Glomerular endothelial cell (primary cell): ENCODE data around the gene TPI1. TPM values are rescaled to one million over a fixed set of nuclear protein-coding genes. Genes with fewer than 3 reads are reported as not detected.
A peak's percentile ranks its signal among the peaks of the same experiment; 100 is the strongest.

Source experiments
- DNase-seq: peaks from one replicate; pipeline ENCODE4 v3.0.0-alpha.2; 2011; ENCODE audit warnings: low read depth, low spot score; ENCODE audit errors: extremely low read depth
- total RNA-seq: library from RNA; depleted of rRNA; stranded (reverse); fragments of >200 nt; gene quantifications from 2 replicates; pipeline ENCODE4 v1.2.3, GENCODE V29; 2015

Gene TPI1
- total RNA-seq, 1 donor from 2014 or later = 542 TPM

- DNase-seq = no peak
These were observed 24.0 kb upstream of the TPI1 start for GRCh38 chr12:6843118-6843902.

- DNase-seq = no peak
These were observed 21.9 kb upstream of the TPI1 start for GRCh38 chr12:6845395-6845794.

DNA sequence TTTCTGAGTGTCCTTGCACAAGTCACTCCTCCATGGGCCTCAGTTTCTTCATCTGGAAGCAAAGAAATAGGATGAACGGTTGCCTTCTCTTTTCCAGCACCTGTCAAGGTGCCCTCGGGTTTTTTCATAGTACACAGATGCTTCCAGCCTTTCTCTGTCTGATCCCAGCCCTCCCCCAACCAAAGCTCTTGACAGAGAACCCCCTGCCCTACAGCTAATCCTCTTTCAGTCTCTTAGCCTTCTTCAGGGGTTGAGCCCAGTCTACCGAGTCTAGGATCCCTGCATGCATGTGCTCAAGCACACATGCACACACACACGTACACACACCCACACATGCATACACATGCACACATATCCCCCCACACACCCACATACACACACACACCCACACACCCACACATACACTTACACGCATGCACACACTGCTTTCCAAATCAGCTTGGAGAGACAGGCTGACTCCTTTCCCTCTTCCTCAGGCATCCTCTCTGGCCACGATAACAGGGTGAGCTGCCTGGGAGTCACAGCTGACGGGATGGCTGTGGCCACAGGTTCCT lies 20.9 kb upstream of the TPI1 start:
- DNase-seq = no peak

DNA sequence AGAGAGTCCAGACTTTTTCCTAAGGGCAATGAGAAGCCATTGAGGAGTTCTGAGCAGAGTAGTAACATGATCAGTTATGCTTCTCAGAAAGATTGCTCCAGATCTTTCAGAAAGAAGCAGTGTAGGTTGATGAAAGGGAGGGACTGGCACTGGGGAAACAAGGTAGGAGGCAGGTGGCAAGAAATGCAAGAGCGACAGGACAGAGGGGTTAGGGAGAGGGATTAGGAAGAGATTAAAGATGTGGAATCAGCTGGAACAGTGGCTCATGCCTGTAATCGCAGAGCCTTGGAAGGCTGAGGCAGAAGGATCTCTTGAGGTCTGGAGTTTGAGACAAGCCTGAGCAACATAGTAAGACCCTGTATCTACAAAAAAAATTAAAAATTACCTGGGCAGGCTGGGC lies 19.7 kb upstream of the TPI1 start:
- DNase-seq = no peak

DNA sequence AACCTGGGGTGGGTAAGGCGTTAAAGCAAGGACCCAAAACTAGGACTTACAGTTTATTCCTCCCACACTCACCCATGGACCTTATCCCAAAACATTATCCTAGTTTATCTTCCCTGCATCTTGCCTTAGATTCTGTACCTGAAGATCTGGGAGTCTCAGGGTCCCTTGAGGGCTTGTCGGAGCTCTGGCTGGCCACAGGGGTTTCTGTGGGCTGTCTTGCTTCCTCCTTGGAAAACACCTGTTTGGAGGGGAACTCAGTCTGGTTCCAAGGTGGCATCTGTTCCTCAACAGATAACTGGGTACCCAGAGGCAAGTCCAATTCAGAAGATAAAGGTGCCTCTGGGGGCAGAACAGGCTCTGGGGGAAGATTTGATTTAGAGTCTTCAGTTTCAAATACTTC lies 17.9 kb upstream of the TPI1 start:
- no peak for DNase-seq

DNA sequence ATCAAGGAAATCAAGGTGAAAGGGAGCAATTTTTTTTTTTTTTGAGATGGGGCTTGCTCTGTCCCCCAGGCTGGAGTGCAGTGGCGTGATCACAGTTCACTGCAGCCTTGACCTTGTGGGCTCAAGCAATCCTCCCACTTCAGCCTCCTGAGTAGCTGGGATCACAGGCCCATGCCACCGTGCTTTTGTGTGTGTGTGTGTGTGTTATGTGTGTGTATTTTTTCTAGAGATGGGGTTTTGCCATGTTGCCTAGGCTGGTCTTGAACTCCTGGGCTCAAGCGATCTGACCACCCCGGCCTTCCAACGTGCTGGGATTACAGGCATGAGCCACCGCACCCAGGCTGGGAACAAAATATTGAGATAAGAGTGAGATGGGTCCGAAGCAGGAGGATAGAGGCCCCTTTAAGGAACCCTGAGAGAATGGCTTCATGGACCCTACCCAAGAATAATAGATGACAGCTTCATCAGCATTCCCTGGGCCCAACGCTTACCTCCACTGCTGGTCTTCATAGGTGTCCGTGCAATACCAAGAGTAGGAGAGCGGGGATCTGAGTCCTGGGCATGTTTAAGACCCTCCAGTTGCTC lies 17.3 kb upstream of the TPI1 start:
- DNase-seq = no peak

GRCh38 chr12:6850796-6851152 lies 16.6 kb upstream of the TPI1 start:
- DNase-seq = no peak

DNA sequence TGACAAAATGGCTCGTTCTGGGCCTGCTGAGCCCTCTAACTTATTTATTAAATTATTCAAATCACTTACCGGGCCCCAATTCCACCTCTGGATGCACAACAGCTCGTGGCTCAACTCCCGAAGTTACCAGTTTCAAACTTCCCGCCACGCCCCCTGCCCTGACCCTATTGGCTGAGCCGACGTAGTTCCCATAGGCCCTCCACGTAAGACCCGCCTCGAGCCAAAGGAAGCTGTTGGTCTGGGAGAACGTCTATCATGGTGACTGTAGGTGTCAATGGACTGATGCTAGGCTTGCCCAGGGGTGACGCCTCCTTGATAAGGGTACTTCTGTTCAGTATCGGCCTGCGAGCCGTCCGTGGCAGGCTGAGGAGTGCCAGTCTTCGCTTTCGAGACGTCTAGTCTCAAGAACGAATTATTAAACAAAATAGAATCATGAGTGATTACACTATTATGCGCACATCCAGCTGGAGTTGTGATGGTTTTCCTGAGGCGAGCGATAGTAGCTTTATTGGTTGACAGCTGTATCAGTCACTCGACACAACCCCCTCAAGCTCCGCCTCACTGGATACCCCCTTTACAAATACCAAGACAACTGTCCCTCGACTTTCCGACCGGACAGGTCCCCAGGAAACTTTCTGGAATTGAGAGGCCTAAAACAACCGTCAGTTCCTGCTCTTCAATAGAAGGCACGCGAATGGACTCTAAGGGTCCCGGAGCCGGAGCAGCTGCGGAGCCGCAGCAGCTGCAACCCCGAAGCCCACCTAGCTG lies 16.0 kb upstream of the TPI1 start, which contains the start of gene CDCA3:
Gene CDCA3 (minus strand): TSS at position 134 of the 768 bp plus-strand sequence. CDS start 334 bp downstream, outside the sequence.
- DNase-seq = peak; percentile 96

DNA sequence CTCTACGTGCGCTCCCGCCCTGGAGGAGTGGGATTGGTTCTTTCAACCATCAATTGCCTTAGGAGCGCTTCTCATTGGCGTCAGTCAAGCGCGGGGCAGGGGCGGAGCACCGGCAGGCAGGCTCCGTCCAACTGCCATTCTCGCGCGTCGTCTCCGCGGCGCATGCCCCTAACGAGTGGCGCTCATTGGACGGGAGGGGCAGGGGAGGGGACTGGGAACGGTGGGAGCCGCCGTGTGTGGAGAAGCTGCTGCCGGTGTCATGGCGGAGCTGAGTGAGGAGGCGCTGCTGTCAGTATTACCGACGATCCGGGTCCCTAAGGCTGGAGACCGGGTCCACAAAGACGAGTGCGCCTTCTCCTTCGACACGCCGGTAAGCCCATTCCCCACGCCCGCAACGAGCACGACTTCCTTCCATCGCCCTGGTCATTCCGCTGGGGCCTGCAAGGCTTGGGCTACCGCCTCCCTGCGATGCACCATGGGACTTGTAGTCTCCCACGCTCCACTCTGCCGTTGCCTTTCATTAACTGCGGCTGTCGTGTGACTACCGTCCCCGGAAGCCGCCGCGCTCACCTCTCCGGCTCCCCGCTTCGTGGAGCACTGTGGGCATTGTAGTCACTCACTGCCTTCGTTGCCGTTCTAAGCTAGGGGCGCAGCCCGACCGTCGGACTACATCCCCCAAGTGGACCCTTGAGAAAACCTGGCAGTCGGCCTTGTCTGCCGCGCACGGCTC lies 15.2 kb upstream of the TPI1 start, which contains the start of gene USP5:
Gene USP5 (plus strand): TSS at position 230 of the 730 bp plus-strand sequence. CDS start 30 bp downstream, at position 260.
- peak; percentile 97 for DNase-seq

- no peak for DNase-seq
These were observed 14.5 kb upstream of the TPI1 start for GRCh38 chr12:6852651-6853354.

- no peak for DNase-seq
These were observed 13.7 kb upstream of the TPI1 start for GRCh38 chr12:6853626-6854025.

- no peak for DNase-seq
These were observed 13.3 kb upstream of the TPI1 start for GRCh38 chr12:6854036-6854435.

GRCh38 chr12:6855322-6855721 lies 12.0 kb upstream of the TPI1 start:
- DNase-seq = no peak

GRCh38 chr12:6858799-6859198 lies 8.5 kb upstream of the TPI1 start:
- DNase-seq = no peak

GRCh38 chr12:6860116-6860515 lies 7.2 kb upstream of the TPI1 start:
- no peak for DNase-seq

DNA sequence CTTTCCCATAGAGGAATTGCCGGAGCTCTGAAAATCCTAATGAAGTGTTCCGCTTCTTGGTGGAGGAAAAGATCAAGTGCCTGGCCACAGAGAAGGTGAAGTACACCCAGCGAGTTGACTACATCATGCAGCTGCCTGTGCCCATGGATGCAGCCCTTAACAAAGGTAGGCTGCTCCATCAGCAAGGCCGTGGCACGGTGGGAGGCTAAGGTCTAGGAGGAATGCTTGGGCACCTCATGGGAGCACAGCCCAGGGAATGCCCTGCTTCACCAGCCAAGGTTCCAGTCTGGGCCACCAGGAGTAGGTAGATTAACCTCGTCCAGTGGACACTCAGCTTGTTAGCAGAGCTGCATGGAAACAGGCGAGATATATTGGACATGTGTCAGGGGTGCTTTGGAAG lies 6.4 kb upstream of the TPI1 start:
- DNase-seq = no peak

DNA sequence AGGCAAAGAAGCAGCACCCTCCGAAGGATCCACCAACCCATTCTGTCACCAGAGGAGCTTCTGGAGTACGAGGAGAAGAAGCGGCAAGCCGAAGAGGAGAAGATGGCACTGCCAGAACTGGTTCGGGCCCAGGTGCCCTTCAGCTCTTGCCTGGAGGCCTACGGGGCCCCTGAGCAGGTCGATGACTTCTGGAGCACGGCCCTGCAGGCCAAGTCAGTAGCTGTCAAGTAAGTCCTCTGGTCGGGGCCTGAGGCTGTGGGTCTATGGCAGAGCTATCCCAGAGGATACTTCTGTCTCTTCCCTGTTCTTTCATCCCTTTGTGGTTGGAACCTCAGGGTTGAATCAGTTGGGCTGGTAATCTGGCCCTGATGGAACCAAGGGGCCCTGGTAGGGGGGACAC lies 5.9 kb upstream of the TPI1 start:
- no peak for DNase-seq

GRCh38 chr12:6863033-6863432 lies 4.3 kb upstream of the TPI1 start:
- DNase-seq = no peak

- no peak for DNase-seq
These were observed 3.6 kb upstream of the TPI1 start for GRCh38 chr12:6863586-6864321.
